ENCODE results near the gene OR4F6. TPM values are rescaled to one million over a fixed set of nuclear protein-coding genes. Genes with fewer than 3 reads are reported as not detected.

The OR4F6 gene
- total RNA-seq, 1 experiment from 2014 or later: not detected

- H2BK120ac ChIP-seq (ENCODE audit: low read depth, low read length, poor library complexity, severe bottlenecking): no peak overlapping the region
- no peak overlapping the region for H2BK20ac ChIP-seq (ENCODE audit: low read depth, low read length, poor library complexity, severe bottlenecking)
- H3K18ac ChIP-seq (ENCODE audit: insufficient read length, low read depth, low read length): no peak overlapping the region
- no peak overlapping the region for H2BK5ac ChIP-seq (ENCODE audit: insufficient read length, low read length)
- Mint-ChIP-seq H3K27ac (no peak overlapping the region), H3K9me3 (no peaks in the 10 kb centered on the region), H3K36me3 (ENCODE audit: insufficient read depth in 1 of 3, low read depth in 3 of 3) (no peaks in the 10 kb centered on the region), H3K4me1 (peaks cover 0 to 5% of the 10 kb centered on the region in 2 experiments; a peak in 2 of 4 replicates), H3K27me3 (ENCODE audit: low read depth) (no peaks in the 10 kb centered on the region; the same call in 1 of the 2 replicates), H3K4me3 (no peak overlapping the region)
- H3K14ac ChIP-seq (ENCODE audit: insufficient read depth, low read length): no peak overlapping the region
- no peak overlapping the region for H3K27ac ChIP-seq (ENCODE audit: insufficient read length, low read depth, low read length)
- H4K91ac ChIP-seq (ENCODE audit: insufficient read length, low read depth, low read length): no peak overlapping the region
- no peaks in the 10 kb centered on the region for H3K23me2 ChIP-seq (ENCODE audit: insufficient read length, low read depth, low read length, poor library complexity, severe bottlenecking)
- no peak overlapping the region for H3K4ac ChIP-seq (ENCODE audit: low read depth, low read length)
- H3K79me1 ChIP-seq (ENCODE audit: insufficient read depth, low read depth, low read length, poor library complexity, severe bottlenecking): no peaks in the 10 kb centered on the region
- H3T11ph ChIP-seq (ENCODE audit: low read length): no peak overlapping the region
- H3K4me2 ChIP-seq (ENCODE audit: insufficient read depth, insufficient read length, low read length): no peak overlapping the region
- H2BK15ac ChIP-seq (ENCODE audit: low read depth, low read length): no peak overlapping the region
- H3K9me3 ChIP-seq (ENCODE audit: control insufficient read depth, low read depth, low read length): no peaks in the 10 kb centered on the region
- H4K20me1 ChIP-seq (ENCODE audit: control insufficient read depth, insufficient read depth, insufficient read length): no peaks in the 10 kb centered on the region
- H3K4me1 ChIP-seq (ENCODE audit: insufficient read depth, low read length): no peaks in the 10 kb centered on the region
- no peak overlapping the region for H2AK5ac ChIP-seq (ENCODE audit: insufficient read length, low read length)
- no CpG with 5 or more reads among the region's 6 CpGs for WGBS (ENCODE audit: extremely low coverage, insufficient read length, low lambda C conversion rate)
- no peak overlapping the region for H4K5ac ChIP-seq (ENCODE audit: insufficient read length, low read depth, low read length)
- no peak for DNase-seq
- no peaks in the 10 kb centered on the region for H3K27me3 ChIP-seq (ENCODE audit: insufficient read depth, low read length)
- no peaks in the 10 kb centered on the region for H3K79me2 ChIP-seq (ENCODE audit: insufficient read depth, low read length)
- no peak overlapping the region for H3K23ac ChIP-seq (ENCODE audit: insufficient read length, low read depth, low read length)
- no peak overlapping the region for H2BK12ac ChIP-seq (ENCODE audit: insufficient read length, low read depth, low read length)
- no peak overlapping the region for H2AFZ ChIP-seq (ENCODE audit: low read length)
- H3K56ac ChIP-seq (ENCODE audit: insufficient read length, low read depth, low read length): no peak overlapping the region
- H4K8ac ChIP-seq (replicated peaks; ENCODE audit: insufficient read length, low read depth, low read length): no peak overlapping the region
- TF ChIP-seq CTCF (conservative IDR thresholded peaks at IDR 0.05): no peak
- no peak overlapping the region for H3K9ac ChIP-seq (ENCODE audit: extremely low read depth, insufficient read length, low read length)
Measured at GRCh38 chr15:101844916-101845315, 41.6 kb downstream of the OR4F6 start.
